ENCODE results near the gene ABCC10. TPM values are rescaled to one million over a fixed set of nuclear protein-coding genes. Genes with fewer than 3 reads are reported as not detected.

Gene ABCC10
- total RNA-seq, 1 donor from 2014 or later: 55.8 TPM

DNA sequence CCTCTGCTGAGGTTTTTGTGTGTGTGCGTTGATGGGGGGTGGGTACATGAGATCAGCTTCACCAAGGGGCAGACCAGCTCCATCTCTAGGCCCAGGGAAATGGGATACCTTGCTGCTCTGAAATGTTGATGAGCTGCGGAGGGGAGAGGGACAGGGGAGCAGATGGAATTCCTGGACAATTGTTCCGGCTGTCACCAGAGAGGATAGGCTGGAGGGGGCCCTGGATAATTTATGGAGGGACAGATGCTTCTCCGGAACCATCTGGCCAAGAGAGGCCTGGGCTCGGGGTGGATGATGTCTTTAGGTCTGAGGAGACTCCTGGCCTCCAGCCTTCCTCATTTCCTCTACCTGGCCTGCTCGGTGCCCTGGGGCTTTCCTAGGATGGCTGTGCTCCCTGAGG is 48.2 kb downstream of the ABCC10 start:
- no peaks in the 10 kb centered on the region for H3K27me3 Mint-ChIP-seq (ENCODE audit: low read depth)
- no peak for DNase-seq (ENCODE audit: low spot score in 2 of 2, unreplicated experiment in 2 of 2)
- H3K4me1 Mint-ChIP-seq: peaks cover 29% of the 10 kb centered on the region
- H3K36me3 Mint-ChIP-seq: no peaks in the 10 kb centered on the region
- TF ChIP-seq, protein P1, sequence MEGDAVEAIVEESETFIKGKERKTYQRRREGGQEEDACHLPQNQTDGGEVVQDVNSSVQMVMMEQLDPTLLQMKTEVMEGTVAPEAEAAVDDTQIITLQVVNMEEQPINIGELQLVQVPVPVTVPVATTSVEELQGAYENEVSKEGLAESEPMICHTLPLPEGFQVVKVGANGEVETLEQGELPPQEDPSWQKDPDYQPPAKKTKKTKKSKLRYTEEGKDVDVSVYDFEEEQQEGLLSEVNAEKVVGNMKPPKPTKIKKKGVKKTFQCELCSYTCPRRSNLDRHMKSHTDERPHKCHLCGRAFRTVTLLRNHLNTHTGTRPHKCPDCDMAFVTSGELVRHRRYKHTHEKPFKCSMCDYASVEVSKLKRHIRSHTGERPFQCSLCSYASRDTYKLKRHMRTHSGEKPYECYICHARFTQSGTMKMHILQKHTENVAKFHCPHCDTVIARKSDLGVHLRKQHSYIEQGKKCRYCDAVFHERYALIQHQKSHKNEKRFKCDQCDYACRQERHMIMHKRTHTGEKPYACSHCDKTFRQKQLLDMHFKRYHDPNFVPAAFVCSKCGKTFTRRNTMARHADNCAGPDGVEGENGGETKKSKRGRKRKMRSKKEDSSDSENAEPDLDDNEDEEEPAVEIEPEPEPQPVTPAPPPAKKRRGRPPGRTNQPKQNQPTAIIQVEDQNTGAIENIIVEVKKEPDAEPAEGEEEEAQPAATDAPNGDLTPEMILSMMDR (IDR thresholded peaks at IDR 0.05; ENCODE audit: unreplicated experiment): no peak
- no peak overlapping the region for H3K27ac Mint-ChIP-seq
- no peak overlapping the region for H3K4me3 Mint-ChIP-seq
- H3K9me3 Mint-ChIP-seq: no peaks in the 10 kb centered on the region

- H3K4me3 Mint-ChIP-seq: peak overlapping the region; percentile 88
- TF ChIP-seq, protein P1 (IDR thresholded peaks at IDR 0.05; ENCODE audit: unreplicated experiment): no peak
- H3K27me3 Mint-ChIP-seq (ENCODE audit: low read depth): no peaks in the 10 kb centered on the region
- peaks cover 32% of the 10 kb centered on the region for H3K4me1 Mint-ChIP-seq
- H3K9me3 Mint-ChIP-seq: no peaks in the 10 kb centered on the region
- H3K36me3 Mint-ChIP-seq: no peaks in the 10 kb centered on the region
- DNase-seq (ENCODE audit: low spot score in 2 of 2, unreplicated experiment in 2 of 2): no peak
- H3K27ac Mint-ChIP-seq: peak overlapping the region; percentile 99
Observed at GRCh38 chr6:43476746-43477145, 49.4 kb downstream of the ABCC10 start.

GRCh38 chr6:43477235-43478007 is 50.1 kb downstream of the ABCC10 start, which contains the start of gene TJAP1:
TSS of gene TJAP1 (plus strand) at chr6:43477570. CDS start at chr6:43499002, 21,432 bp downstream.
- H3K4me3 Mint-ChIP-seq: peak within 1 kb of the TSS; percentile 88
- H3K27me3 Mint-ChIP-seq (ENCODE audit: low read depth): no peaks in the 10 kb centered on the region
- TF ChIP-seq, protein P1 (IDR thresholded peaks at IDR 0.05; ENCODE audit: unreplicated experiment): no peak
- DNase-seq (ENCODE audit: low spot score in 2 of 2, unreplicated experiment in 2 of 2): peak; percentile 95 to 98
- H3K27ac Mint-ChIP-seq: peak within 1 kb of the TSS; percentile 99
- no peaks in the 10 kb centered on the region for H3K9me3 Mint-ChIP-seq
- H3K4me1 Mint-ChIP-seq: peaks cover 39% of the 10 kb centered on the region
- H3K36me3 Mint-ChIP-seq: no peaks in the 10 kb centered on the region

DNA sequence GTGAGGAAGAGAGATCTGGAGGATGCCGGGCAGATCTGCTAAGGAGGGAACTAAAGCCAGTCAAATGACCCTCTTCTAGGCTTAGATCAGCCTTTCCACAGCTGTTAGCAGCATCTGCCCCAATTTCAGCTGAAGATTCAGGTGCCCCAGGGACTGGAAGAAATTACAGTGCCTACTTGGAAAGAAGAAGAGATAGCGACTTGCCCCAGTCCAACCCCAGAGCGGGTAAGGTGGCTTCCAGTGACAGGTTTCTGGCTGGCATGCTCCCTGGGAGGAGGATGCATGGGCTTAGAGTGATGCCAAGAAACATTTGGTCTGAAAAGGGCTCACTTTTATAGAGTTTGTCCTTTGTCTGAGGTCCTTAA is 50.6 kb downstream of the ABCC10 start:
- peak overlapping the region; percentile 88 for H3K4me3 Mint-ChIP-seq
- H3K4me1 Mint-ChIP-seq: peaks cover 40% of the 10 kb centered on the region
- no peaks in the 10 kb centered on the region for H3K27me3 Mint-ChIP-seq (ENCODE audit: low read depth)
- TF ChIP-seq, protein P1 (IDR thresholded peaks at IDR 0.05; ENCODE audit: unreplicated experiment): no peak
- peak overlapping the region; percentile 99 for H3K27ac Mint-ChIP-seq
- no peaks in the 10 kb centered on the region for H3K9me3 Mint-ChIP-seq
- no peak for DNase-seq (ENCODE audit: low spot score in 2 of 2, unreplicated experiment in 2 of 2)
- H3K36me3 Mint-ChIP-seq: no peaks in the 10 kb centered on the region

DNA sequence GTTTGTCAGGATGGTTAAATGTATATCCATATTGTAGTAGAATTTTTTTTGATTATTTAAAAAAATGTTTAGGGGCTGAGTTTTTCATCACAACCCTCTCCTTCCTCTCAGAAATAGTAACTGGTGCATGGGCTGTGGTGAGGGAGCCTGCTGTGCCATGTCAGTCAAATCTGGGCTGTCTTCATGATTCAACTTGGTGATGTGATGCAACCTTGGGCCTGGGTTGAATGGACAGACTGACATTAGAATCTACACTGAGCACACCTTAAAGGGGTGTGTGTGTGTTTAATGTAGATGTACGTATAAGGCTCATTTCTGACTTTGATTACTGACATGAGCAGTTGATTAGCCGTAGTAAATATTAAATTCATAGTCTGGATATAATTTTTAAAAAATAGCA is 53.7 kb downstream of the ABCC10 start:
- Mint-ChIP-seq H3K9me3 (no peaks in the 10 kb centered on the region), H3K36me3 (no peaks in the 10 kb centered on the region), H3K4me1 (peaks cover 40% of the 10 kb centered on the region), H3K4me3 (no peak overlapping the region), H3K27ac (no peak overlapping the region), H3K27me3 (ENCODE audit: low read depth) (no peaks in the 10 kb centered on the region)
- TF ChIP-seq, protein P1 (IDR thresholded peaks at IDR 0.05; ENCODE audit: unreplicated experiment): no peak
- no peak for DNase-seq (ENCODE audit: low spot score in 2 of 2, unreplicated experiment in 2 of 2)

All from mesothelial cell of epicardium (in vitro differentiated cells).